Measurements from ENCODE around the gene XYLT1.

GRCh38 chr16:17232487-17232886 is 238.3 kb downstream of the XYLT1 start:
- no peak for TF ChIP-seq CTCF (conservative IDR thresholded peaks at IDR 0.05; ENCODE audit: low read depth, low read length)
- TF ChIP-seq POLR2A (IDR thresholded peaks at IDR 0.05; ENCODE audit: low read depth, low read length), result no peak
- no peak for TF ChIP-seq MAFK (IDR thresholded peaks at IDR 0.05; ENCODE audit: low read depth, low read length)
- no peak for TF ChIP-seq USF2 (IDR thresholded peaks at IDR 0.05; ENCODE audit: low read depth, low read length)
- TF ChIP-seq BHLHE40 (IDR thresholded peaks at IDR 0.05; ENCODE audit: low read depth, low read length), result no peak
- no peak for TF ChIP-seq CEBPB (IDR thresholded peaks at IDR 0.05; ENCODE audit: low read depth, low read length)
- no peak for TF ChIP-seq ELK1 (IDR thresholded peaks at IDR 0.05; ENCODE audit: borderline replicate concordance, low read depth, low read length)
- no peak for TF ChIP-seq FOS (IDR thresholded peaks at IDR 0.05; ENCODE audit: low read depth, low read length)
- no peak for TF ChIP-seq RFX5 (IDR thresholded peaks at IDR 0.05; ENCODE audit: low read depth, low read length)
- TF ChIP-seq SMC3 (IDR thresholded peaks at IDR 0.05; ENCODE audit: low read depth, low read length), result no peak
- no peak for TF ChIP-seq RCOR1 (IDR thresholded peaks at IDR 0.05; ENCODE audit: insufficient replicate concordance, low read length)
- TF ChIP-seq NFE2L2 (IDR thresholded peaks at IDR 0.05; ENCODE audit: low read depth, low read length), result no peak
